Measurements from ENCODE around the gene IGDCC3.

Gene IGDCC3

DNA sequence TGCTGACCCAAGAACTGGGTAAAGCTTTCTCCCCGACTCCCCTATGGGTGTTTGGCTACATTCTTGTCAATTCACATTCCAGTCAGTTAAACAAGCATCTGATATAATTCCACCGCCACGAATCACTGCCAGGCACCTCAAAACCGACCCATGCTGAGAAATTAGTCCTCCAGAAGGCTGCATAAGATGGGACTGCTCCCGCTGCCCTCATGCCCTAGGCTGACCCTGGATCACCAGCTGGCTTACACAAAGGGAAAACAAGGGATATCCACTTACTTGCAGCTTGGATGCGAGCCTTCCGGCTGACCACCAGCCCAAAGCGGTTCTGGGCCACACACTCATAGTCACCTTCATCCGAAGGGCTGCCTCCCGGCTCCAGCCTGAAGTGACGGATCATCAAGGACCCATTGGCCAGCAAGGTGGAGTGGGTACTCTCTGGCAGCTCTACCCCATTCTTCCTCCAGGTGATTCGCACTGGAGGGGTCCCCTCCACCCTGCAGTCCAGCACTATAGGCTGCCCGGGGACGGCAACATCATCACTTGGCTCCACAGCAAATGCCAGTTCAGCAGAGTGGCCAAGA is 2.9 kb downstream of the IGDCC3 start:
- TF ChIP-seq, protein P1, sequence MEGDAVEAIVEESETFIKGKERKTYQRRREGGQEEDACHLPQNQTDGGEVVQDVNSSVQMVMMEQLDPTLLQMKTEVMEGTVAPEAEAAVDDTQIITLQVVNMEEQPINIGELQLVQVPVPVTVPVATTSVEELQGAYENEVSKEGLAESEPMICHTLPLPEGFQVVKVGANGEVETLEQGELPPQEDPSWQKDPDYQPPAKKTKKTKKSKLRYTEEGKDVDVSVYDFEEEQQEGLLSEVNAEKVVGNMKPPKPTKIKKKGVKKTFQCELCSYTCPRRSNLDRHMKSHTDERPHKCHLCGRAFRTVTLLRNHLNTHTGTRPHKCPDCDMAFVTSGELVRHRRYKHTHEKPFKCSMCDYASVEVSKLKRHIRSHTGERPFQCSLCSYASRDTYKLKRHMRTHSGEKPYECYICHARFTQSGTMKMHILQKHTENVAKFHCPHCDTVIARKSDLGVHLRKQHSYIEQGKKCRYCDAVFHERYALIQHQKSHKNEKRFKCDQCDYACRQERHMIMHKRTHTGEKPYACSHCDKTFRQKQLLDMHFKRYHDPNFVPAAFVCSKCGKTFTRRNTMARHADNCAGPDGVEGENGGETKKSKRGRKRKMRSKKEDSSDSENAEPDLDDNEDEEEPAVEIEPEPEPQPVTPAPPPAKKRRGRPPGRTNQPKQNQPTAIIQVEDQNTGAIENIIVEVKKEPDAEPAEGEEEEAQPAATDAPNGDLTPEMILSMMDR (IDR thresholded peaks at IDR 0.05; ENCODE audit: extremely low read depth, missing control alignments): no peak
- no peak for DNase-seq (ENCODE audit: low spot score)

DNA sequence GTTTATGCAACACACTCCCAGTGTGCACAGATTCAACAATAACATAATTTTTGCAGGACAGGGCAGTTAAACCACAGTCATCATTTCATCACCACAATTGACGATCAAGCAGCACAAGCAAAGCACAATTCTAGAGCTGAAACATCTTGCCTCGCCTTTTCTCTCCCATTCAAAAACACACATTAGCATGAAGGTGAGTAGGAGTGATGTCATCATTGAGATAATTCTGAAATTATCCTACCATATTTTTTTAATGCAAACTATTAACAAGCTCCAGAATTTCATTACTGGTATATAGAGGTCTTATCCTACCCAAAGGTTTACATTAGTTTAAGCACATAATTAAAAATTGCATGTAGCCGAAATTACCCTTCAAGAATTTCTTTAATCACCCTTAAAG is 3.5 kb downstream of the IGDCC3 start:
- TF ChIP-seq, protein P1 (IDR thresholded peaks at IDR 0.05; ENCODE audit: extremely low read depth, missing control alignments): no peak
- no peak for DNase-seq (ENCODE audit: low spot score)

DNA sequence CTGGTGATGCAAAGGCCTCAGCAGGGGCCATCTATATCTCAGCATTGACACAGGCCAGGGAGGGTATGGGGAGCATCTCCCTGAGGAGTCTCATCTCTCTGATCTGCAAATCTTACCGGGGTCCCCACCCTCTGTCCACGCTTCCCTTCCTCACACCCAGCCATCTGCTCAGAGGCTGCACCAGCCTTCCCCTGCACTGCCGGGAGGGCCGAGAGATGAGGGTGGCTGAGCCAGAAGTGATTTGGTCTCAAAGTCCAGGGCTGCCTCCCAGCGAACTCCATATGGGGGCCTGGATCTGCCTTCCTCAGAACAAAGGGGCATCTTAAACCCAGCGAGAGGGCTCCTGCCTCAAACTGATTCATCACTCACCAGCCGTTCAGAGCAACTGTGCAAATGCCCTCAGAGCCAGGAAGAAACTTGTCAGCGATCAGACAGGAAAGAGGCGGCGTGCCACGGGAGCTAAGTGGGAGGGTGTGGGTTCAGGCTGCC is 4.6 kb downstream of the IGDCC3 start:
- TF ChIP-seq, protein P1 (IDR thresholded peaks at IDR 0.05; ENCODE audit: extremely low read depth, missing control alignments): no peak
- DNase-seq (ENCODE audit: low spot score): no peak

DNA sequence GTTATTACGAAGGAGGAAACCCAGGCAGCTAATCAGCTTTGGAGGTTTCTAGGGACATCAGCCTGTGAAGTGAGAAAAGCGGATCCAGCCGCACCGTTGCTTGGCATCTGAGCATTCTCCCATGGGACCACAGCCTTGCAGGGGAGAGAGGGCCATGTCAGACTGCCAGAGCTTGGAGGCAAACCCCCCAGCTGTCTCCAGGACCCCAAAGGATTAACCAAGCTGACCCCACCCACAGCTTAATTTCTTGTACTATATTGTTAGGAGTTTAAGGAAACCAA is 5.1 kb downstream of the IGDCC3 start:
- TF ChIP-seq, protein P1 (IDR thresholded peaks at IDR 0.05; ENCODE audit: extremely low read depth, missing control alignments): no peak
- DNase-seq (ENCODE audit: low spot score): no peak

DNA sequence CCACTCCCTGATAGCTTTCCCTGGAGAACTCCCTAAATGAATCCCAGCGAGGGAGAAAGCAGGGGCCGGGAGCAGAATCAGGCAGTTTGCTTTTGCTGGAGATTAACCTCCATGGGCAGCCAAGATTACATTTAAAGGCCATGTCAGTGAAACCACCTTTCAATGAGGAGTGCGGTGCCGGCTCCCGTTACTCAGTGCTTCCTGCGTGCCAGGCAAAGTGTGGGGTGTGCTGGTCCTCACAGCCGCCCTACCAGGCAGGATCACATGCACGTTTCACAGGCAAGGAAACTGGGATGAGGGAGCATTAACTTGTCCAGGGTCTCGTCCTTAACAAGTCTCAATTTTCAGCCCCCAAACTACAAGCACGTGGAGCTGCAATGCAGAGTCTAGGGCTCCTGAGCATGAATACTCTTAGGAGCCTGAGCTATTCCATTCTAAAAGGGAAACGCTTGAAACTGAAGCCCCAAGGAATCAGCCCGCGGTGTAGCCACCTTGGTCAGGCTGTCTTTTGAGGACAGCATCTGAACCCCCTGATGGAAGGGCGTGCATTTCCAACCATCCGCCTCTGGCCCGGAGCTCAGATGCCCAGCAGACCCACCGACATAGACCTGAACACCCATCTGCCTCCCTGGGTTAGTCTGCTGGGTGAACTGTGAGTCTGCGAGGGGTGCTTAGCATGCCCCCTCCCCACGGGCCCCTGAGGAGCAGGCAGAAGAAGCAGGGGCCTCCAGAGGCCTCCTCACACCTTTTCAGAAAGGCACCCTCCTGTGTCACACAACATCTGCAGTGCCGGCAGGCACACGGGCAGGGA is 5.6 kb downstream of the IGDCC3 start:
- TF ChIP-seq, protein P1 (IDR thresholded peaks at IDR 0.05; ENCODE audit: extremely low read depth, missing control alignments): no peak

DNA sequence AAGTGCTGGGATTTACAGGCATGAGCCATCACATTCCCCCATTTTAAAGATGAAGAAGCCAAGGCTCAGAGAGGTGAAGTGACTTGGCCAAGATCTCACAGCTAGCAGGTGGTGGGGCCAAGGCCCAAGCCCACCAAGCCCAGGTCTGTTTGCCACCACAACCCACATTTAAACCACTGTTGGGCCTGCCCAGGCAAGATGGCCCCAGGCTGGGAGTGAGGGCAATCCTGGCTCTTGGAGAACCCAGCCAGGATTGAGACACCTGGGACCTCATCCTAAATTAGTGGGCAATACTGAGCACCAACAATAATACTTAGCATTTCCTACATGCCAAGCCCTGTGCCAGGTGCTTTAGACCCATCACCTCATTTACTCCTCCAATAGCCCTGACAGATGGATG is 6.9 kb downstream of the IGDCC3 start:
- no peak for DNase-seq (ENCODE audit: low spot score)
- TF ChIP-seq, protein P1 (IDR thresholded peaks at IDR 0.05; ENCODE audit: extremely low read depth, missing control alignments): no peak

More for the DNA sequence above, 5.6 kb downstream of the IGDCC3 start:
- DNase-seq (ENCODE audit: low spot score): no peak

DNA sequence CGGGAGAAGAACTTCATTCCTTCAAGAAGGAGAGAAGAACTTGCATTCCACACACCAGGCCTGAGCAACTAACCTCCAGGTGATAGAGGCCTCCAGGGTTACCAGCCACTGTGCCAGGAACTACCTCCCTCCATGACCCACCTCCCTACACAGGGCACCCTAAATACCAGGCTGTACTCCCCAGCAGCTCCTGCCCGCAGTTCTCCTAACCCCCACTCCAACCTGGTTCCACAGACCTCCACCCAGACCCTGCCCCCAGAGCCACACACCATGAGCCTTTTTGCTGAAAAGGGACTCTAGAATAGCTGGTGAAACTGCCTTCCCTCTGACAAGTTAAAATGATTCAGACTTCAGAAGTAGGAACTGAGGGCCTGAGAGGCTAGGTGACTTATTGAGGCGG is 8.2 kb downstream of the IGDCC3 start:
- DNase-seq (ENCODE audit: low spot score): no peak
- TF ChIP-seq, protein P1 (IDR thresholded peaks at IDR 0.05; ENCODE audit: extremely low read depth, missing control alignments): no peak

Data from GM20000 (cell line).